ENCODE data around the gene HEMK1. TPM values are rescaled to one million over a fixed set of nuclear protein-coding genes. Genes with fewer than 3 reads are reported as not detected.

HEMK1 gene
- total and polyA plus RNA-seq, 2 donors (not counting 3 experiments of a cell fraction or from before 2014, with no cell fraction given) = 14.2 to 15.2 TPM

DNA sequence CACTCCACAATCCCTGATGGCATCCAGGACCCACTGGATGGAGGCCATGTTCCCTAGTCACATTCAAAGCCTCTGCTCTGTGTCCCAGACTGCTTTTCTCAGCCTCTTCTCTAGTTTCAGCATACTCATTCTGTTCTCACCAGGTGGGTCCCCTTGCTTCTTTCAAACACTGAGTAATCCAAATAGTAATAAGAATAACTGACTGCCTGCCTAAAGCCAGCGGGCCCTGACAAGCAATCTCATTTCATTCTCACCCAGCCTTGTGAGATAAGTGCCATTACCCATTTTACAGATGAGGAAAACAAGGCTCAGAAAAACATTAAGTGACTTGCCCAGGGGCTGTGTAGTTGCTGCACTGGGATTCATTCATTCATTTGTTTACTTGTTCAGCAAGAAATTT lies 73.1 kb downstream of the HEMK1 start:
- FAIRE-seq (no peak), DNase-seq (ENCODE audit: low read depth, low spot score) (no peak)
- peaks cover 0 to under 1% of the 10 kb centered on the region in 2 experiments for H3K36me3 ChIP-seq (ENCODE audit: control insufficient read depth in 2 of 2, extremely low read depth in 1 of 2, insufficient read depth in 2 of 2, low read length in 2 of 2)
- H3K4me2 ChIP-seq (ENCODE audit: insufficient read depth, low read length) = no peak overlapping the region
- CTCF ChIA-PET = no interaction called here
- H3K27ac ChIP-seq (ENCODE audit: insufficient read depth, low read depth, low read length) = no peak overlapping the region
- no peaks in the 10 kb centered on the region for H3K9me1 ChIP-seq (replicated peaks; ENCODE audit: control insufficient read depth, extremely low read depth, insufficient read depth, low read length)
- H3K79me2 ChIP-seq (ENCODE audit: control insufficient read depth, insufficient read depth, low read length) = no peaks in the 10 kb centered on the region
- no peak overlapping the region for H3K4me3 ChIP-seq (replicated peaks in 1 of 3; ENCODE audit: insufficient read depth in 1 of 3, low read depth in 1 of 3, low read length in 3 of 3)
- intact Hi-C loops (cut with micrococcal nuclease) = no loop called here
- H3K27me3 ChIP-seq (ENCODE audit: control insufficient read depth in 2 of 2, insufficient read depth in 2 of 2, low read length in 2 of 2) = no peaks in the 10 kb centered on the region
- BruUV-seq (replicated peaks) = no TSS peak
- H3K4me1 ChIP-seq (ENCODE audit: control insufficient read depth, extremely low read depth, insufficient read depth, low read length) = no peaks in the 10 kb centered on the region
- POLR2A ChIA-PET = no interaction called here
- TF ChIP-seq POLR2A (IDR thresholded peaks at IDR 0.05; ENCODE audit: low read depth, low read length) (no peak), EZH2 (IDR thresholded peaks at IDR 0.05; ENCODE audit: borderline replicate concordance, low read depth, low read length, severe bottlenecking) (no peak), JUN (IDR thresholded peaks at IDR 0.05; ENCODE audit: borderline replicate concordance, insufficient read depth, insufficient read length, low read depth) (no peak), MYC (IDR thresholded peaks at IDR 0.05; ENCODE audit: low read depth, low read length) (no peak), GATA2 (IDR thresholded peaks at IDR 0.05; ENCODE audit: insufficient read depth, insufficient read length, low read depth, low read length) (no peak), POLR2AphosphoS5 (IDR thresholded peaks at IDR 0.05; ENCODE audit: insufficient read depth, low read depth, low read length) (no peak), FOS (IDR thresholded peaks at IDR 0.05; ENCODE audit: borderline replicate concordance, insufficient read depth, low read length) (no peak)
- TF ChIP-seq, protein P1, sequence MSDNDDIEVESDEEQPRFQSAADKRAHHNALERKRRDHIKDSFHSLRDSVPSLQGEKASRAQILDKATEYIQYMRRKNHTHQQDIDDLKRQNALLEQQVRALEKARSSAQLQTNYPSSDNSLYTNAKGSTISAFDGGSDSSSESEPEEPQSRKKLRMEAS (IDR thresholded peaks at IDR 0.05; ENCODE audit: insufficient read depth, insufficient read length) = no peak
- TF ChIP-seq, protein P2, sequence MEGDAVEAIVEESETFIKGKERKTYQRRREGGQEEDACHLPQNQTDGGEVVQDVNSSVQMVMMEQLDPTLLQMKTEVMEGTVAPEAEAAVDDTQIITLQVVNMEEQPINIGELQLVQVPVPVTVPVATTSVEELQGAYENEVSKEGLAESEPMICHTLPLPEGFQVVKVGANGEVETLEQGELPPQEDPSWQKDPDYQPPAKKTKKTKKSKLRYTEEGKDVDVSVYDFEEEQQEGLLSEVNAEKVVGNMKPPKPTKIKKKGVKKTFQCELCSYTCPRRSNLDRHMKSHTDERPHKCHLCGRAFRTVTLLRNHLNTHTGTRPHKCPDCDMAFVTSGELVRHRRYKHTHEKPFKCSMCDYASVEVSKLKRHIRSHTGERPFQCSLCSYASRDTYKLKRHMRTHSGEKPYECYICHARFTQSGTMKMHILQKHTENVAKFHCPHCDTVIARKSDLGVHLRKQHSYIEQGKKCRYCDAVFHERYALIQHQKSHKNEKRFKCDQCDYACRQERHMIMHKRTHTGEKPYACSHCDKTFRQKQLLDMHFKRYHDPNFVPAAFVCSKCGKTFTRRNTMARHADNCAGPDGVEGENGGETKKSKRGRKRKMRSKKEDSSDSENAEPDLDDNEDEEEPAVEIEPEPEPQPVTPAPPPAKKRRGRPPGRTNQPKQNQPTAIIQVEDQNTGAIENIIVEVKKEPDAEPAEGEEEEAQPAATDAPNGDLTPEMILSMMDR (IDR thresholded peaks at IDR 0.05; ENCODE audit: extremely low read depth in 1 of 2, insufficient read depth in 1 of 2, low read depth in 1 of 2, low read length in 2 of 2) = no peak
- H2AFZ ChIP-seq (ENCODE audit: low read depth, low read length) = no peak overlapping the region
- H3K9ac ChIP-seq (replicated peaks; ENCODE audit: extremely low read depth, insufficient read depth, low read length) = no peak overlapping the region
- no peaks in the 10 kb centered on the region for H3K9me3 ChIP-seq (replicated peaks; ENCODE audit: control insufficient read depth, insufficient read depth, low read length)
- no peaks in the 10 kb centered on the region for H4K20me1 ChIP-seq (replicated peaks; ENCODE audit: control insufficient read depth, extremely low read depth, insufficient read depth, low read length)
- dilution Hi-C loops (cut with MboI; ENCODE audit: extremely low pct_ligation_motif_present, low sequenced_read_pairs) = no loop called here
